Suprapubic skin (tissue), 4 donors: ENCODE data around the gene TSPAN14.

Source experiments
- POLR2A ChIP-seq, 2 donors: fragments of 450-650 bp; IDR thresholded peaks; one replicate each; pipeline ENCODE4 v1.6.1; 2017; ENCODE audit warnings: antibody characterized with exemption in 2 of 2, mild to moderate bottlenecking in 2 of 2, moderate library complexity in 2 of 2
- POLR2AphosphoS5 ChIP-seq, 3 donors: sonication (generic); formaldehyde crosslinking; IDR thresholded peaks; one replicate each; pipeline ENCODE4 v1.6.1; 2017; ENCODE audit warnings: antibody characterized with exemption in 3 of 3
- TF ChIP-seq, protein P1 (sequence below), 2 donors: fragments of 200-600 bp in 1 of 2; fragments of 450-650 bp in 1 of 2; sonication (generic) in 1 of 2; IDR thresholded peaks; one replicate each; pipeline ENCODE4 v1.5.1; 2016 to 2019; ENCODE audit warnings: antibody characterized with exemption in 2 of 2, mild to moderate bottlenecking in 1 of 2, moderate library complexity in 1 of 2

DNA sequence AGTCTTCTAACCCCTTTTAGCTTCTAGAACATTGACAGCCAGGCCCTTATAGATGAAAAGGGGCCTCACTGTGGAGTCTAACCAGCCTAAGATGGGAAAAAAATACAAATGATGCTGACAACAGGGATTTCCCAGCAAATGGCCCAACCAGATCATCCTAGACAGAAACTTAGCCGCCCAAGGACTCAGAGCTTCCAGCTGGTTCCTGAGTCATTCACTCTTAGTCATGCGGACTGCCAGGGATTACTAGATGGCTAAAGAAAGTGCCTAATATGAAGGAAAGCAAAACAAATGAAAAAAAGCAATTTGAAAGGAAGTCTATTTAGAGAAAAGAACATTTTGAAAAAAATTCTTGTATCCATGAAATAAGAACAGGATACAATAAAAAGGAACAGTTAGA lies 23.7 kb downstream of the TSPAN14 start:
- TF ChIP-seq, protein P1, sequence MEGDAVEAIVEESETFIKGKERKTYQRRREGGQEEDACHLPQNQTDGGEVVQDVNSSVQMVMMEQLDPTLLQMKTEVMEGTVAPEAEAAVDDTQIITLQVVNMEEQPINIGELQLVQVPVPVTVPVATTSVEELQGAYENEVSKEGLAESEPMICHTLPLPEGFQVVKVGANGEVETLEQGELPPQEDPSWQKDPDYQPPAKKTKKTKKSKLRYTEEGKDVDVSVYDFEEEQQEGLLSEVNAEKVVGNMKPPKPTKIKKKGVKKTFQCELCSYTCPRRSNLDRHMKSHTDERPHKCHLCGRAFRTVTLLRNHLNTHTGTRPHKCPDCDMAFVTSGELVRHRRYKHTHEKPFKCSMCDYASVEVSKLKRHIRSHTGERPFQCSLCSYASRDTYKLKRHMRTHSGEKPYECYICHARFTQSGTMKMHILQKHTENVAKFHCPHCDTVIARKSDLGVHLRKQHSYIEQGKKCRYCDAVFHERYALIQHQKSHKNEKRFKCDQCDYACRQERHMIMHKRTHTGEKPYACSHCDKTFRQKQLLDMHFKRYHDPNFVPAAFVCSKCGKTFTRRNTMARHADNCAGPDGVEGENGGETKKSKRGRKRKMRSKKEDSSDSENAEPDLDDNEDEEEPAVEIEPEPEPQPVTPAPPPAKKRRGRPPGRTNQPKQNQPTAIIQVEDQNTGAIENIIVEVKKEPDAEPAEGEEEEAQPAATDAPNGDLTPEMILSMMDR (IDR thresholded peaks at IDR 0.05), result no peak
- TF ChIP-seq POLR2AphosphoS5 (IDR thresholded peaks at IDR 0.05) (no peak), POLR2A (IDR thresholded peaks at IDR 0.05) (no peak)
